HL-60 (cell line): ENCODE data around the gene CAPG.

Source experiments
- DNase-seq, 2 experiments: peaks; one replicate each; pipeline ENCODE4 v3.0.0-alpha.2; 2010 to 2020; ENCODE audit warnings: low read depth in 1 of 2, low spot score in 1 of 2
- H3K27ac ChIP-seq: fragments of 250-450 bp; sonication (Bioruptor Pico); replicated peaks from 2 replicates; pipeline ENCODE4 v1.5.1; 2020; ENCODE audit warnings: mild to moderate bottlenecking, moderate library complexity
- H3K27me3 ChIP-seq: fragments of 250-450 bp; sonication (Bioruptor Pico); 2 replicates; pipeline ENCODE4 v1.5.1; 2021; ENCODE audit warnings: mild to moderate bottlenecking, moderate library complexity; ENCODE audit not compliant: insufficient read depth, poor library complexity, severe bottlenecking
- H3K4me3 ChIP-seq: replicated peaks from 2 replicates; pipeline ENCODE4 v1.5.1; 2011; ENCODE audit warnings: mild to moderate bottlenecking, control low read depth, low read length; ENCODE audit not compliant: insufficient read depth
- CTCF ChIP-seq: IDR thresholded peaks from one replicate; pipeline ENCODE4 v1.5.1; 2011; ENCODE audit warnings: low read length, control low read depth, inconsistent platforms; ENCODE audit not compliant: insufficient read depth
- GABPA ChIP-seq: IDR thresholded peaks from 2 replicates; pipeline ENCODE4 v1.6.1; 2012; ENCODE audit warnings: low read depth
- POLR2AphosphoS5 ChIP-seq: IDR thresholded peaks from 2 replicates; pipeline ENCODE4 v1.6.1; 2012; ENCODE audit warnings: low read depth
- REST ChIP-seq: IDR thresholded peaks from 2 replicates; pipeline ENCODE4 v1.6.1; 2012; ENCODE audit warnings: low read depth; ENCODE audit not compliant: insufficient replicate concordance
- SPI1 ChIP-seq: IDR thresholded peaks from 2 replicates; pipeline ENCODE4 v1.6.1; 2012; ENCODE audit warnings: low read depth, mild to moderate bottlenecking, borderline replicate concordance

Gene CAPG

GRCh38 chr2:85457877-85458316 is 47.7 kb upstream of the CAPG start:
- Histone ChIP-seq H3K27ac (no peak overlapping the region), H3K4me3 (no peak overlapping the region), H3K27me3 (no peaks in the 10 kb centered on the region)
- no peak for DNase-seq
- no peak for TF ChIP-seq SPI1
- TF ChIP-seq REST, result no peak

GRCh38 chr2:85457043-85457442 is 46.9 kb upstream of the CAPG start:
- no peaks in the 10 kb centered on the region for H3K27me3 ChIP-seq
- H3K27ac ChIP-seq, result no peak overlapping the region
- H3K4me3 ChIP-seq, result no peak overlapping the region
- DNase-seq, result no peak
- TF ChIP-seq GABPA, result no peak
- TF ChIP-seq SPI1, result no peak
- TF ChIP-seq POLR2AphosphoS5, result no peak
- TF ChIP-seq REST, result no peak
- no peak for TF ChIP-seq CTCF

- TF ChIP-seq REST (no peak), POLR2AphosphoS5 (no peak), SPI1 (no peak)
- H3K27ac ChIP-seq, result no peak overlapping the region
- H3K27me3 ChIP-seq, result no peaks in the 10 kb centered on the region
- no peak overlapping the region for H3K4me3 ChIP-seq
- DNase-seq, result no peak
Measured at GRCh38 chr2:85455552-85456090, 45.5 kb upstream of the CAPG start.

GRCh38 chr2:85453571-85453970 is 43.4 kb upstream of the CAPG start:
- no peak for TF ChIP-seq SPI1
- DNase-seq, result no peak
- Histone ChIP-seq H3K4me3 (no peak overlapping the region), H3K27me3 (no peaks in the 10 kb centered on the region), H3K27ac (no peak overlapping the region)

- TF ChIP-seq GABPA (no peak), REST (no peak), POLR2AphosphoS5 (no peak), CTCF (no peak), SPI1 (no peak)
- Histone ChIP-seq H3K27me3 (no peaks in the 10 kb centered on the region), H3K4me3 (no peak overlapping the region), H3K27ac (no peak overlapping the region)
- DNase-seq, result no peak
Measured at GRCh38 chr2:85452237-85452636, 42.1 kb upstream of the CAPG start.
